Natural killer cell (primary cell): ENCODE data around the gene NME9. TPM values are rescaled to one million over a fixed set of nuclear protein-coding genes. Genes with fewer than 3 reads are reported as not detected.

ENCODE experiments used
- ATAC-seq, 3 donors: fragments of 150-1000 bp in 2 of 3; fragments of 200-7000 bp in 1 of 3; cut with Tn5 transposase; 1 replicate in 1 of 3; 2 replicates in 2 of 3; pipeline ENCODE4 v1.10.0; 2021; ENCODE audit warnings: mild to moderate bottlenecking in 2 of 3, moderate library complexity in 2 of 3
- DNase-seq, 2 donors: peaks; one replicate each; pipeline versions ENCODE4 v3.0.0 to v3.0.0-alpha.2; 2013 to 2021; ENCODE audit warnings: mixed read lengths in 1 of 2
- H3K27ac ChIP-seq: one replicate; pipeline ENCODE4 v1.5.1; 2013; ENCODE audit warnings: mild to moderate bottlenecking, low read length
- H3K27me3 ChIP-seq: one replicate; pipeline ENCODE4 v1.6.1; 2013; ENCODE audit warnings: low read length; ENCODE audit not compliant: control insufficient read depth, insufficient read depth
- H3K36me3 ChIP-seq: one replicate; pipeline ENCODE4 v1.6.1; 2013; ENCODE audit warnings: low read length; ENCODE audit not compliant: control insufficient read depth, insufficient read depth
- H3K4me1 ChIP-seq: one replicate; pipeline ENCODE4 v1.6.1; 2013; ENCODE audit warnings: low read length; ENCODE audit not compliant: control insufficient read depth, insufficient read depth
- H3K4me3 ChIP-seq: one replicate; pipeline ENCODE4 v1.5.1; 2013; ENCODE audit warnings: low read length
- H3K9me3 ChIP-seq: one replicate; pipeline ENCODE4 v1.6.1; 2013; ENCODE audit warnings: low read length; ENCODE audit not compliant: control insufficient read depth, insufficient read depth
- H3K27ac Mint-ChIP-seq, 2 donors: one replicate each; pipeline ENCODE4 v1.8.0; 2022; ENCODE audit warnings: mild to moderate bottlenecking in 2 of 2, mixed read lengths in 2 of 2, moderate library complexity in 1 of 2
- H3K27me3 Mint-ChIP-seq, 2 donors: one replicate each; pipeline ENCODE4 v1.8.0; 2022; ENCODE audit warnings: low read depth in 2 of 2, mixed read lengths in 2 of 2
- H3K36me3 Mint-ChIP-seq: one replicate; pipeline ENCODE4 v1.8.0; 2022; ENCODE audit warnings: mixed read lengths
- H3K4me1 Mint-ChIP-seq, 2 donors: one replicate each; pipeline ENCODE4 v1.8.0; 2022; ENCODE audit warnings: mixed read lengths in 2 of 2
- H3K4me3 Mint-ChIP-seq: one replicate; pipeline ENCODE4 v1.8.0; 2022; ENCODE audit warnings: mild to moderate bottlenecking, moderate library complexity, mixed read lengths
- H3K9me3 Mint-ChIP-seq, 2 donors: one replicate each; pipeline ENCODE4 v1.8.0; 2022; ENCODE audit warnings: mixed read lengths in 2 of 2
- WGBS: methylation state at CpG from one replicate; pipeline ENCODE4 v1.1.7; 2013; ENCODE audit warnings: missing lambda C conversion rate; ENCODE audit not compliant: insufficient coverage; 5-methylcytosine and 5-hydroxymethylcytosine counted together
- intact Hi-C: fragments of 100-400 bp; cut with micrococcal nuclease; formaldehyde crosslinking; loops from one replicate; pipeline ENCODE4 v1.14.2; 2022
- total RNA-seq, 4 donors: library from RNA; stranded (reverse); fragments of 120-200 nt in 1 of 4; gene quantifications; one replicate each; pipeline versions ENCODE4 v1.2.3 to v1.2.4, GENCODE V29; 2013 to 2022
- TF ChIP-seq, protein P1 (sequence below): fragments of 200-600 bp; IDR thresholded peaks from one replicate; pipeline ENCODE4 v1.8.0; 2022; ENCODE audit warnings: antibody characterized with exemption

Gene NME9
- total RNA-seq, 3 donors from 2014 or later (not counting 1 experiment from before 2014, with no cell fraction given) = not detected

GRCh38 chr3:138359919-138360868 is 30.5 kb upstream of the NME9 start:
- Histone ChIP-seq H3K27me3 (no peaks in the 10 kb centered on the region), H3K4me1 (no peaks in the 10 kb centered on the region), H3K4me3 (no peak overlapping the region), H3K27ac (no peak overlapping the region), H3K9me3 (no peaks in the 10 kb centered on the region), H3K36me3 (no peaks in the 10 kb centered on the region)
- no peak overlapping the region for H3K27ac Mint-ChIP-seq
- 89% methylated on average over 15 of the region's 15 CpGs for WGBS
- TF ChIP-seq, protein P1, sequence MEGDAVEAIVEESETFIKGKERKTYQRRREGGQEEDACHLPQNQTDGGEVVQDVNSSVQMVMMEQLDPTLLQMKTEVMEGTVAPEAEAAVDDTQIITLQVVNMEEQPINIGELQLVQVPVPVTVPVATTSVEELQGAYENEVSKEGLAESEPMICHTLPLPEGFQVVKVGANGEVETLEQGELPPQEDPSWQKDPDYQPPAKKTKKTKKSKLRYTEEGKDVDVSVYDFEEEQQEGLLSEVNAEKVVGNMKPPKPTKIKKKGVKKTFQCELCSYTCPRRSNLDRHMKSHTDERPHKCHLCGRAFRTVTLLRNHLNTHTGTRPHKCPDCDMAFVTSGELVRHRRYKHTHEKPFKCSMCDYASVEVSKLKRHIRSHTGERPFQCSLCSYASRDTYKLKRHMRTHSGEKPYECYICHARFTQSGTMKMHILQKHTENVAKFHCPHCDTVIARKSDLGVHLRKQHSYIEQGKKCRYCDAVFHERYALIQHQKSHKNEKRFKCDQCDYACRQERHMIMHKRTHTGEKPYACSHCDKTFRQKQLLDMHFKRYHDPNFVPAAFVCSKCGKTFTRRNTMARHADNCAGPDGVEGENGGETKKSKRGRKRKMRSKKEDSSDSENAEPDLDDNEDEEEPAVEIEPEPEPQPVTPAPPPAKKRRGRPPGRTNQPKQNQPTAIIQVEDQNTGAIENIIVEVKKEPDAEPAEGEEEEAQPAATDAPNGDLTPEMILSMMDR = no peak
- DNase-seq (no peak), ATAC-seq (no peak)
- no peaks in the 10 kb centered on the region for H3K36me3 Mint-ChIP-seq
- no peak overlapping the region for H3K4me3 Mint-ChIP-seq
- peaks cover 0 to 3% of the 10 kb centered on the region in 2 donors for H3K27me3 Mint-ChIP-seq
- no peaks in the 10 kb centered on the region for H3K9me3 Mint-ChIP-seq
- no peaks in the 10 kb centered on the region for H3K4me1 Mint-ChIP-seq
- intact Hi-C loops = no loop called here

DNA sequence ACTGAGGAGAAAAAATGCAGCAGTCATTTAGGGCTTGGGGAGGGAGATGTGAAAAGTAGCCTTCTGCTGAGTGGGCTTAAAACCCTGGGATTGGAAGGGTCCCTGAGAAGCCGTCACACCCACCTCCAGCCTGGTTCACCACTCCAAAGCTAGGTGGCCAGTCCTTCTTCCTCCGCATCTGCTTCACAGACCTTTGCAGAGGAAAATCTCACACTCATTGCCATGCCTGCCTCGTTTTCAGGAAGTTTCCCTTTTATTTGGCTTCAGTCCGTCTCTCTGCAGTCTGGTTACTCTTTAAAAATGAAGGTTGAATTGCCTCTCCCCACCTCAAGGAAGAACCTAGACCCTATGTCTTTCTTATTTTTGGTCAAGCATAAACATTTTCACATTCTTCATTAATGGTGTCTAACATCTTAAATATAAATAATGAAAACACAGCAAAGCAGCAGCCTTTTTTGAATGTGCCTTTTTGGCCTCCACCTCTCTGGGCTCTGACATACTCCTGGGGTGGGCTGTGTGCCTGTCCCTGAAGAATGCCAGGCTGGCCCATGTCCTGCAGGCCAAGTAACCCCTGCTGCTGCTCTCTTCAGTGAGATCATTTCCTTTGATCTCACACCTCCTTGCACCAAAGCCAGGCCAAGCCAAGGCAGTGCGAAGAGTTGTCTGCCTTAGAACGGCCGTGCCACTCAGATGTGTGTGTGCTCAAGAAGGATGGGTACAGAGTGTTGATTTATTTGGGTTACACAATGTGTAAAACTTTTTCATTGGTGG is 29.7 kb upstream of the NME9 start:
- Mint-ChIP-seq H3K4me3 (no peak overlapping the region), H3K9me3 (no peaks in the 10 kb centered on the region), H3K27ac (no peak overlapping the region), H3K4me1 (no peaks in the 10 kb centered on the region), H3K36me3 (no peaks in the 10 kb centered on the region), H3K27me3 (peaks cover 0 to 3% of the 10 kb centered on the region in 2 donors)
- Histone ChIP-seq H3K4me3 (no peak overlapping the region), H3K9me3 (no peaks in the 10 kb centered on the region), H3K4me1 (no peaks in the 10 kb centered on the region), H3K36me3 (no peaks in the 10 kb centered on the region), H3K27me3 (no peaks in the 10 kb centered on the region), H3K27ac (no peak overlapping the region)
- DNase-seq = no peak
- WGBS = 81% methylated on average over 7 of the region's 7 CpGs
- intact Hi-C loops = no loop called here
- TF ChIP-seq, protein P1 = no peak
- ATAC-seq = no peak

DNA sequence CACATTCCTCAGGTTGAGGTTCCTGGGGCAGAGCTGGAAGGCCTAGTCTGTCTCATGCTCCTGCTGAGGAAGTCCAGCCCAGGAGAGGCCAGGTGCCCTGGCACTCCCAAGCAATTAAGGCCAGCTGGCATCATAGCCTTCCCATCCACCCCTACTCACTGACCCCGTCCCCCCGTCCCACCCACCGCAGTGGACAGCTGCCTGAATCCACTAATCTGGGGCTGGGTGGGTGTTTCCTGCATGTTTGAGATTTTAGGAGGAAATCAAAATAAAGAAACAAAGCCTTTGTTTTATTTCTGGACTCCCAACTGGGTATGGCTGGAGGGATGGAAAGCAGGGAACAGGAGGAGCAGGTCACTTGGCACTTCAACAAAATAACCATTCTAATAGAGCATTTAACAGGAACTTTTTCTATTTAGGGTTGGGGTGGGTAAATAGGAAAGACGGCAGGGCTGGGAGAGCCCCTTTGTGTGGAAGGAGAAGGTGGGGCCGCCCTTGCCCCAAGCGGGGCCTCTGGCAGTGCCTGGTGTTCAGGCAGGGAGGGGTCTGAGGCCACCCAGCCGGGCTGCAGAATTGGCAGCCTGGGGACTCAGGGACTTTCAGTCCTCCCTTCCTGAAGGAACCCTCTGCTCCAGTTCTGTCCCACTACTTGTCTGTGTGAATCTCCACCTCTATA is 27.2 kb upstream of the NME9 start:
- H3K9me3 Mint-ChIP-seq = no peaks in the 10 kb centered on the region
- peaks cover 0 to 3% of the 10 kb centered on the region in 2 donors for H3K27me3 Mint-ChIP-seq
- ATAC-seq = no peak
- TF ChIP-seq, protein P1 = no peak
- Histone ChIP-seq H3K9me3 (no peaks in the 10 kb centered on the region), H3K4me1 (no peaks in the 10 kb centered on the region), H3K27ac (no peak overlapping the region), H3K4me3 (no peak overlapping the region), H3K36me3 (no peaks in the 10 kb centered on the region), H3K27me3 (no peaks in the 10 kb centered on the region)
- H3K27ac Mint-ChIP-seq = no peak overlapping the region
- DNase-seq = no peak
- intact Hi-C loops = no loop called here
- H3K4me3 Mint-ChIP-seq = no peak overlapping the region
- no peaks in the 10 kb centered on the region for H3K36me3 Mint-ChIP-seq
- 83% methylated on average over 4 of the region's 7 CpGs for WGBS
- H3K4me1 Mint-ChIP-seq = no peaks in the 10 kb centered on the region
